GM23248 (cell line): Measurements from ENCODE around the gene SPATA9. TPM values are rescaled to one million over a fixed set of nuclear protein-coding genes. Genes with fewer than 3 reads are reported as not detected.

ENCODE experiments used
- DNase-seq: peaks from one replicate; pipeline ENCODE4 v3.0.0-alpha.2; 2015
- H2AFZ ChIP-seq: fragments of 200-600 bp; sonication (generic); 2 replicates; pipeline ENCODE4 v1.6.1; 2016; ENCODE audit warnings: antibody characterized with exemption
- H3F3A ChIP-seq: fragments of 200-600 bp; sonication (generic); 2 replicates; pipeline ENCODE4 v1.6.1; 2016; ENCODE audit warnings: mild to moderate bottlenecking, antibody characterized with exemption, mixed run types; ENCODE audit not compliant: insufficient read depth
- H3K27ac ChIP-seq: fragments of 200-600 bp; sonication (generic); 2 replicates; pipeline ENCODE4 v1.5.1; 2016; ENCODE audit warnings: mild to moderate bottlenecking
- H3K27me3 ChIP-seq: fragments of 200-600 bp; sonication (generic); replicated peaks from 2 replicates; pipeline ENCODE4 v1.6.1; 2016; ENCODE audit warnings: mild to moderate bottlenecking; ENCODE audit not compliant: insufficient read depth
- H3K36me3 ChIP-seq: fragments of 200-600 bp; sonication (generic); 2 replicates; pipeline ENCODE4 v1.6.1; 2016; ENCODE audit warnings: low read depth, mild to moderate bottlenecking
- H3K4me1 ChIP-seq: fragments of 200-600 bp; sonication (generic); 2 replicates; pipeline ENCODE4 v1.6.1; 2016; ENCODE audit warnings: mild to moderate bottlenecking; ENCODE audit not compliant: insufficient read depth
- H3K4me2 ChIP-seq: fragments of 200-600 bp; sonication (generic); one replicate; pipeline ENCODE4 v1.6.1; 2016; ENCODE audit warnings: mild to moderate bottlenecking; ENCODE audit not compliant: unreplicated experiment
- H3K4me3 ChIP-seq: fragments of 200-600 bp; sonication (generic); 2 replicates; pipeline ENCODE4 v1.5.1; 2016; ENCODE audit warnings: mild to moderate bottlenecking
- H3K79me2 ChIP-seq: fragments of 200-600 bp; sonication (generic); 2 replicates; pipeline ENCODE4 v1.6.1; 2016; ENCODE audit warnings: mild to moderate bottlenecking; ENCODE audit not compliant: insufficient read depth
- H3K9ac ChIP-seq: fragments of 200-600 bp; sonication (generic); 2 replicates; pipeline ENCODE4 v1.6.1; 2016; ENCODE audit warnings: mild to moderate bottlenecking
- H3K9me2 ChIP-seq: fragments of 200-600 bp; sonication (generic); 2 replicates; pipeline ENCODE4 v1.6.1; 2016; ENCODE audit warnings: mixed run types, mild to moderate bottlenecking, moderate library complexity; ENCODE audit not compliant: insufficient read depth
- H3K9me3 ChIP-seq: fragments of 200-600 bp; sonication (generic); one replicate; pipeline ENCODE4 v1.6.1; 2017; ENCODE audit warnings: low read depth
- H4K20me1 ChIP-seq: fragments of 200-600 bp; sonication (generic); 2 replicates; pipeline ENCODE4 v1.6.0; 2016; ENCODE audit not compliant: insufficient read depth
- EZH2 ChIP-seq: fragments of 200-600 bp; sonication (generic); IDR thresholded peaks from 2 replicates; pipeline ENCODE4 v1.6.1; 2018; ENCODE audit warnings: antibody characterized with exemption, mild to moderate bottlenecking; ENCODE audit not compliant: insufficient read depth, poor library complexity, severe bottlenecking
- EZH2phosphoT487 ChIP-seq: fragments of 200-600 bp; sonication (generic); IDR thresholded peaks from 2 replicates; pipeline ENCODE4 v1.6.1; 2018; ENCODE audit warnings: antibody characterized with exemption, moderate library complexity, mild to moderate bottlenecking, low read depth; ENCODE audit not compliant: insufficient read depth
- WGBS, 2 experiments: methylation state at CpG; one replicate each; pipeline ENCODE4 v1.1.6; 2015 to 2017; ENCODE audit warnings: low lambda C conversion rate in 2 of 2, low coverage in 1 of 2; ENCODE audit errors: missing lambda C conversion rate in 2 of 2; 5-methylcytosine and 5-hydroxymethylcytosine counted together
- in situ Hi-C: fragments of 300-500 bp; cut with MboI; formaldehyde crosslinking; loops from 2 replicates; pipeline ENCODE4 v1.15.0; 2020
- polyA plus RNA-seq: library from polyadenylated mRNA; unstranded; fragments of >200 nt; fragmentation: Nextera tagmentation; extraction: Ambion mirVana; gene quantifications from 2 replicates; pipeline ENCODE4 v1.2.1, GENCODE V29; 2016
- total RNA-seq: library from RNA; depleted of rRNA; stranded (reverse); fragments of >200 nt; shearing (Covaris generic); gene quantifications from 2 replicates; pipeline ENCODE4 v1.2.3, GENCODE V29; 2014; rRNA removed

Gene SPATA9
- total and polyA plus RNA-seq, 2 experiments from 2014 or later: 0.22 to 0.96 TPM

GRCh38 chr5:95609711-95610110 is 73.1 kb downstream of the SPATA9 start:
- Histone ChIP-seq H3K9ac (no peak overlapping the region), H3K4me1 (no peaks in the 10 kb centered on the region), H3K27me3 (no peaks in the 10 kb centered on the region), H2AFZ (no peak overlapping the region), H3K4me3 (no peak overlapping the region), H3K79me2 (no peaks in the 10 kb centered on the region), H3K27ac (no peak overlapping the region), H3F3A (no peaks in the 10 kb centered on the region), H3K9me2 (no peaks in the 10 kb centered on the region), H3K9me3 (no peaks in the 10 kb centered on the region), H3K36me3 (no peaks in the 10 kb centered on the region; the same call in 1 of the 2 replicates), H4K20me1 (no peaks in the 10 kb centered on the region), H3K4me2 (no peak overlapping the region)
- WGBS, 2 experiments: 51 to 52% methylated on average over 3 of the region's 3 CpGs
- in situ Hi-C loops: no loop called here
- TF ChIP-seq EZH2: no peak
- TF ChIP-seq EZH2phosphoT487: no peak
- DNase-seq: no peak

Other genes with a start within 250 kb of the SPATA9 start
- gene SKIC3, start 128.0 kb downstream of the SPATA9 start, total RNA-seq: 83.5 and 101 TPM in 2 replicates
- gene SKIC3, start 128.0 kb downstream of the SPATA9 start, polyA plus RNA-seq: 65.1 and 77.6 TPM in 2 replicates
- gene ARSK, start 127.9 kb downstream of the SPATA9 start, total RNA-seq: 8.9 and 14.5 TPM in 2 replicates
- gene ARSK, start 127.9 kb downstream of the SPATA9 start, polyA plus RNA-seq: 11.3 and 12.1 TPM in 2 replicates
- 1.1 TPM in 1 of 2 replicates, not detected in the other for gene GPR150, start 62.9 kb downstream of the SPATA9 start, total RNA-seq
- gene GPR150, start 62.9 kb downstream of the SPATA9 start, polyA plus RNA-seq: 0.25 and 0.35 TPM in 2 replicates
- 0.38 and 1.2 TPM in 2 replicates for gene RFESD, start 36.2 kb downstream of the SPATA9 start, total RNA-seq
- 4.6 and 6.6 TPM in 2 replicates for gene RFESD, start 36.2 kb downstream of the SPATA9 start, polyA plus RNA-seq
- gene RHOBTB3, start 48.3 kb upstream of the SPATA9 start, total RNA-seq: 202 and 214 TPM in 2 replicates
- gene RHOBTB3, start 48.3 kb upstream of the SPATA9 start, polyA plus RNA-seq: 147 and 149 TPM in 2 replicates
- 144 and 174 TPM in 2 replicates for gene GLRX, start 139.7 kb upstream of the SPATA9 start, total RNA-seq
- gene GLRX, start 139.7 kb upstream of the SPATA9 start, polyA plus RNA-seq: 316 and 320 TPM in 2 replicates